ENCODE measurements around the gene BMPR1A.
"Not testable (repeated sequence)": the region's sequence is repeated elsewhere in the genome, so short reads cannot be mapped to it uniquely, and the experiment has no call there.

GRCh38 chr10:86952697-86953096 lies 196.3 kb downstream of the BMPR1A start:
- not testable (repeated sequence) for TF ChIP-seq POLR2A, POLR2AphosphoS5 (IDR thresholded peaks at IDR 0.05)
